ENCODE data around the gene ZNF689.

ZNF689 gene

DNA sequence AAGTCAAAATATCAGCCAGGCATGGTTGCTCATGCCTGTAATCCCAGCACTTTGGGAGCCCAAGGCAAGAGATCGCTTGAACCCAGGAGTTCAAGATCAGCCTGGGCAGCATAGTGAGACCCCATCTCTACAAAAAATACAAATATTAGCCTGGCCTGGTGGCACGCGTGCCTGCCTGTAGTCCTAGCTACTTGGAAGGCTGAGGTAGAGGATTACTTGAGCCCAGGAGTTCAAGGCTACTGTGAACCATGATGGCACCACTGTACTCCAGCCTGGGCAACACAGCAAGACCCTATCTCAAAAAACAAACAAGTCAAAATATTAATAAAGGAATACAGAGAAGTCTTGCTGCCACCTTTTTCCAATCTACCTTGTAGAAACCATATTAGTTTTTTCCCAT lies 4.2 kb downstream of the ZNF689 start:
- no peak overlapping the region for H3K18ac ChIP-seq (ENCODE audit: low read length)
- peaks cover 20 to 70% of the 10 kb centered on the region in 2 donors for H3K36me3 ChIP-seq (replicated peaks in 1 of 2; ENCODE audit: control insufficient read depth in 2 of 2, insufficient read depth in 2 of 2, low read length in 2 of 2)
- H4K8ac ChIP-seq (ENCODE audit: low read depth, low read length): no peak overlapping the region
- no peak overlapping the region for H4K91ac ChIP-seq (ENCODE audit: low read depth, low read length, poor library complexity)
- no peak overlapping the region for H2AFZ ChIP-seq (ENCODE audit: low read length)
- no peak overlapping the region for H2BK5ac ChIP-seq (ENCODE audit: low read length)
- WGBS, 2 donors (ENCODE audit: extremely low coverage in 2 of 2, insufficient read length in 2 of 2, insufficient replicate concordance in 1 of 2): no CpG with 5 or more reads among the region's 3 CpGs
- H3K4me3 ChIP-seq (ENCODE audit: low read length in 2 of 2): no peak overlapping the region
- no peak overlapping the region for H2AK5ac ChIP-seq (ENCODE audit: low read depth, low read length)
- H3K4ac ChIP-seq (ENCODE audit: low read length): no peak overlapping the region
- no peak overlapping the region for H3K27ac ChIP-seq (replicated peaks; ENCODE audit: low read length)
- no peak overlapping the region for H3K14ac ChIP-seq (ENCODE audit: low read length)
- no peak overlapping the region for H3K23ac ChIP-seq (ENCODE audit: low read depth, low read length, poor library complexity)
- no peak overlapping the region for H2BK12ac ChIP-seq (ENCODE audit: low read length)
- H3K4me1 ChIP-seq (ENCODE audit: control insufficient read depth in 2 of 2, insufficient read depth in 1 of 2, low read depth in 1 of 2, low read length in 2 of 2): peaks cover 0 to 3% of the 10 kb centered on the region in 2 donors
- H3K27me3 ChIP-seq (ENCODE audit: control insufficient read depth in 3 of 3, insufficient read depth in 3 of 3, low read depth in 1 of 3, low read length in 3 of 3): no peaks in the 10 kb centered on the region
- H3K79me1 ChIP-seq (ENCODE audit: low read depth, low read length): peaks cover 4% of the 10 kb centered on the region
- no peak overlapping the region for H2BK120ac ChIP-seq (ENCODE audit: low read depth, low read length)
- no peaks in the 10 kb centered on the region for H3K9me3 ChIP-seq (replicated peaks in 1 of 2; ENCODE audit: control insufficient read depth in 2 of 2, insufficient read depth in 1 of 2, low read depth in 1 of 2, low read length in 2 of 2)
- H3K4me2 ChIP-seq (ENCODE audit: insufficient read depth, low read length, poor library complexity, severe bottlenecking): no peak overlapping the region
- H2BK15ac ChIP-seq (ENCODE audit: low read length): no peak overlapping the region
- H3K9ac ChIP-seq (ENCODE audit: low read depth, low read length, poor library complexity): no peak overlapping the region
- DNase-seq (ENCODE audit: low spot score): no peak

DNA sequence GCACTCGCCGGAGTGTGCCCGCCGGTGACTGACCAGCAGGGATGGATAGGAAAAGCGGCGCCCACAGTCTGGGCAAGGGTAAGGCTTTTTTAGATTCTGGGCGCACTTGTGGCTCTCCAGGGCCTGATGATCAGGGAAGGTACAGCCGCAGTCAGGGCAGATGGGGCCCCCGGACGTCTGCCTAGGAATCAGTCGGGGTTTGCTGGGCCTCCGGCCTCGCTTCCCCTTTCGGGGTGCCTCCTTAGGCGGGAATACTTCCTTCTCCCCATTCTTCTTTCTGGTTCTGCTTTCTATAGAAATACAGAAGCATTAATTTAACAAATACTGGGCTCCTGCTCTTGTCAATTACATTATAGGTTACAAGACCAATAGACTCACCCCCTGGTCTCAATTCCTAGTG lies 5.0 kb downstream of the ZNF689 start:
- H3K79me1 ChIP-seq (ENCODE audit: low read depth, low read length): peaks cover 4% of the 10 kb centered on the region
- H3K27ac ChIP-seq (replicated peaks; ENCODE audit: low read length): no peak overlapping the region
- DNase-seq (ENCODE audit: low spot score): no peak
- H3K36me3 ChIP-seq (replicated peaks in 1 of 2; ENCODE audit: control insufficient read depth in 2 of 2, insufficient read depth in 2 of 2, low read length in 2 of 2): peaks cover 20 to 70% of the 10 kb centered on the region in 2 donors
- no peak overlapping the region for H3K4me2 ChIP-seq (ENCODE audit: insufficient read depth, low read length, poor library complexity, severe bottlenecking)
- no peak overlapping the region for H2BK12ac ChIP-seq (ENCODE audit: low read length)
- no peak overlapping the region for H4K91ac ChIP-seq (ENCODE audit: low read depth, low read length, poor library complexity)
- no peak overlapping the region for H3K9ac ChIP-seq (ENCODE audit: low read depth, low read length, poor library complexity)
- H2BK5ac ChIP-seq (ENCODE audit: low read length): no peak overlapping the region
- H3K23ac ChIP-seq (ENCODE audit: low read depth, low read length, poor library complexity): no peak overlapping the region
- no peaks in the 10 kb centered on the region for H3K9me3 ChIP-seq (replicated peaks in 1 of 2; ENCODE audit: control insufficient read depth in 2 of 2, insufficient read depth in 1 of 2, low read depth in 1 of 2, low read length in 2 of 2)
- H2BK120ac ChIP-seq (ENCODE audit: low read depth, low read length): no peak overlapping the region
- no peak overlapping the region for H3K18ac ChIP-seq (ENCODE audit: low read length)
- H2BK15ac ChIP-seq (ENCODE audit: low read length): no peak overlapping the region
- no peak overlapping the region for H3K14ac ChIP-seq (ENCODE audit: low read length)
- H2AFZ ChIP-seq (ENCODE audit: low read length): no peak overlapping the region
- WGBS, 2 donors (ENCODE audit: extremely low coverage in 2 of 2, insufficient read length in 2 of 2, insufficient replicate concordance in 1 of 2): no CpG with 5 or more reads among the region's 15 CpGs
- H3K27me3 ChIP-seq (ENCODE audit: control insufficient read depth in 3 of 3, insufficient read depth in 3 of 3, low read depth in 1 of 3, low read length in 3 of 3): no peaks in the 10 kb centered on the region
- H4K8ac ChIP-seq (ENCODE audit: low read depth, low read length): no peak overlapping the region
- H3K4me1 ChIP-seq (ENCODE audit: control insufficient read depth in 2 of 2, insufficient read depth in 1 of 2, low read depth in 1 of 2, low read length in 2 of 2): peaks cover 0 to 3% of the 10 kb centered on the region in 2 donors
- no peak overlapping the region for H3K4ac ChIP-seq (ENCODE audit: low read length)
- H2AK5ac ChIP-seq (ENCODE audit: low read depth, low read length): no peak overlapping the region
- H3K4me3 ChIP-seq (ENCODE audit: low read length in 2 of 2): no peak overlapping the region

DNA sequence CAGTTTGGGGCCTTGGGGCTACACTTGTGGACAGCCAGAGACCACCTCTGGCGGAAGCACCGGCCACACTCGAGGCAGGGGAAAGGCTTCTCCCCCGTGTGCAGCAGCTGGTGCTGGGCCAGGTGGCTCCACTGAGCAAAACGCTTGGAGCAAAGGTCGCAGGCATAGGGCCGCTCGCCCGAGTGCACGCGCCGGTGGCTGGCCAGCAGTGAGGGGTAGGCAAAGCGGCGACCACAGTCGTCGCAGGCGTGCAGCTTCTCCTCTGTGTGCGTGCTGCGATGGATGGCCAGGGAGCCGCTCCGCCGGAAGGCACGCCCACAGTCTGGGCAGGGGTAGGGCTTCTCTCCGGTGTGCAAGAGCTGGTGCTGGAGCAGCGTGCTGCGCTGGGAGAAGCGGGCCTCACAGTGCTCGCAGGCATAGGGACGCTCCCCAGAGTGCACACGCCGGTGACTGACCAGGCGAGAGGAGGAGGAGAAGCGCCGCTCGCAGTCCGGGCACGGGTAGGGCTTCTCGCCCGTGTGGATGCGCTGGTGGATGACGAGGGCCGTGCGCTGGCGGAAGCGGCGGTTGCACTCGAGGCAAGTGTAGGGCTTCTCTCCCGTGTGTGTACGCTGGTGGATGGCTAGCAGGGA lies 5.8 kb downstream of the ZNF689 start:
- DNase-seq (ENCODE audit: low spot score): no peak
- H3K36me3 ChIP-seq (replicated peaks in 1 of 2; ENCODE audit: control insufficient read depth in 2 of 2, insufficient read depth in 2 of 2, low read length in 2 of 2): peaks cover 20 to 70% of the 10 kb centered on the region in 2 donors

DNA sequence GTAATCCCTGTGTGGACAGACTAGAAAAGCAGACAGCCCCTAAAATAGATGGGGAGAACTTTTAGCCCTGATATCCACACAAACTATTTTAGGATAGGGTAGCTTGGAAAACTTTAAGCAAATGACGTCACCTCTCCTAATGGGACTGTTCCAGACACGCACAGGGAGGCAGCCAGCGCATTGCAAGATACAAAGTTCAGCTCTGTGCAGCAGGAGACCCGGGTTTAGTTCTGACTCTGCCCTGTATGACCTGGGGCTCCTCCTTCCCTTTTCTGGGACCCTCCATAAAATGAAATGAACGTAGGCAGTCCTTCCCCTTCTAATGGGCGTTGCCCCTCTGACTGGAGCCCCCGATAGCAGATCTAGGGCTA lies 6.3 kb downstream of the ZNF689 start:
- Histone ChIP-seq H2BK15ac (ENCODE audit: low read length) (no peak overlapping the region), H3K4ac (ENCODE audit: low read length) (no peak overlapping the region), H2BK120ac (ENCODE audit: low read depth, low read length) (no peak overlapping the region), H2AFZ (ENCODE audit: low read length) (no peak overlapping the region), H4K91ac (ENCODE audit: low read depth, low read length, poor library complexity) (no peak overlapping the region), H4K8ac (ENCODE audit: low read depth, low read length) (no peak overlapping the region), H3K27me3 (ENCODE audit: control insufficient read depth in 3 of 3, insufficient read depth in 3 of 3, low read depth in 1 of 3, low read length in 3 of 3) (no peaks in the 10 kb centered on the region), H2AK5ac (ENCODE audit: low read depth, low read length) (no peak overlapping the region), H2BK12ac (ENCODE audit: low read length) (no peak overlapping the region), H3K79me1 (ENCODE audit: low read depth, low read length) (no peaks in the 10 kb centered on the region), H3K23ac (ENCODE audit: low read depth, low read length, poor library complexity) (no peak overlapping the region), H3K4me1 (ENCODE audit: control insufficient read depth in 2 of 2, insufficient read depth in 1 of 2, low read depth in 1 of 2, low read length in 2 of 2) (peaks cover 0 to 2% of the 10 kb centered on the region in 2 donors), H3K14ac (ENCODE audit: low read length) (no peak overlapping the region), H3K18ac (ENCODE audit: low read length) (no peak overlapping the region), H3K4me3 (ENCODE audit: low read length in 2 of 2) (no peak overlapping the region), H2BK5ac (ENCODE audit: low read length) (no peak overlapping the region), H3K36me3 (replicated peaks in 1 of 2; ENCODE audit: control insufficient read depth in 2 of 2, insufficient read depth in 2 of 2, low read length in 2 of 2) (peaks cover 20 to 70% of the 10 kb centered on the region in 2 donors), H3K27ac (replicated peaks; ENCODE audit: low read length) (no peak overlapping the region), H3K9ac (ENCODE audit: low read depth, low read length, poor library complexity) (no peak overlapping the region), H3K4me2 (ENCODE audit: insufficient read depth, low read length, poor library complexity, severe bottlenecking) (no peak overlapping the region), H3K9me3 (replicated peaks in 1 of 2; ENCODE audit: control insufficient read depth in 2 of 2, insufficient read depth in 1 of 2, low read depth in 1 of 2, low read length in 2 of 2) (no peaks in the 10 kb centered on the region)
- DNase-seq (ENCODE audit: low spot score): no peak
- no CpG with 5 or more reads among the region's 7 CpGs for WGBS, 2 donors (ENCODE audit: extremely low coverage in 2 of 2, insufficient read length in 2 of 2, insufficient replicate concordance in 1 of 2)

More for the DNA sequence above, 5.8 kb downstream of the ZNF689 start:
- Histone ChIP-seq H3K4ac (ENCODE audit: low read length) (no peak overlapping the region), H3K9ac (ENCODE audit: low read depth, low read length, poor library complexity) (peak overlapping the region; percentile 75), H2BK12ac (ENCODE audit: low read length) (no peak overlapping the region), H3K23ac (ENCODE audit: low read depth, low read length, poor library complexity) (no peak overlapping the region), H4K8ac (ENCODE audit: low read depth, low read length) (no peak overlapping the region), H3K27ac (replicated peaks; ENCODE audit: low read length) (no peak overlapping the region), H2BK5ac (ENCODE audit: low read length) (no peak overlapping the region), H3K14ac (ENCODE audit: low read length) (no peak overlapping the region), H4K91ac (ENCODE audit: low read depth, low read length, poor library complexity) (no peak overlapping the region), H3K4me2 (ENCODE audit: insufficient read depth, low read length, poor library complexity, severe bottlenecking) (no peak overlapping the region), H3K27me3 (ENCODE audit: control insufficient read depth in 3 of 3, insufficient read depth in 3 of 3, low read depth in 1 of 3, low read length in 3 of 3) (no peaks in the 10 kb centered on the region), H2AFZ (ENCODE audit: low read length) (no peak overlapping the region), H2BK120ac (ENCODE audit: low read depth, low read length) (no peak overlapping the region), H3K18ac (ENCODE audit: low read length) (no peak overlapping the region), H3K9me3 (replicated peaks in 1 of 2; ENCODE audit: control insufficient read depth in 2 of 2, insufficient read depth in 1 of 2, low read depth in 1 of 2, low read length in 2 of 2) (no peaks in the 10 kb centered on the region), H3K4me1 (ENCODE audit: control insufficient read depth in 2 of 2, insufficient read depth in 1 of 2, low read depth in 1 of 2, low read length in 2 of 2) (peaks cover 0 to 3% of the 10 kb centered on the region in 2 donors), H2BK15ac (ENCODE audit: low read length) (no peak overlapping the region), H3K79me1 (ENCODE audit: low read depth, low read length) (no peaks in the 10 kb centered on the region), H3K4me3 (ENCODE audit: low read length in 2 of 2) (peak overlapping the region in 1 of 2 donors; percentile 28), H2AK5ac (ENCODE audit: low read depth, low read length) (no peak overlapping the region)
- WGBS, 2 donors (ENCODE audit: extremely low coverage in 2 of 2, insufficient read length in 2 of 2, insufficient replicate concordance in 1 of 2): no CpG with 5 or more reads among the region's 49 CpGs

Data from neuronal stem cell (in vitro differentiated cells).